Fibroblast of the aortic adventitia (primary cell): Measurements from ENCODE around the gene UBL7. TPM values are rescaled to one million over a fixed set of nuclear protein-coding genes. Genes with fewer than 3 reads are reported as not detected.

Experiments used
- DNase-seq: peaks from one replicate; pipeline ENCODE4 v3.0.0-alpha.2; 2010; ENCODE audit warnings: low read depth
- H3K4me3 ChIP-seq: 2 replicates; pipeline ENCODE4 v1.5.1; 2011; ENCODE audit warnings: low read depth, mild to moderate bottlenecking, control low read depth, low read length, moderate library complexity
- total RNA-seq: library from RNA; depleted of rRNA; stranded (reverse); fragments of >200 nt; gene quantifications from 2 replicates; pipeline ENCODE4 v1.2.3, GENCODE V29; 2012; ENCODE audit warnings: low replicate concordance
- TF ChIP-seq, protein P1 (sequence below): IDR thresholded peaks from 2 replicates; pipeline ENCODE4 v1.5.1; 2011; ENCODE audit warnings: mild to moderate bottlenecking, low read length, control low read depth, inconsistent platforms; ENCODE audit not compliant: insufficient read depth

The UBL7 gene
- total RNA-seq, 1 donor: 50.3 TPM

- no peak overlapping the region for H3K4me3 ChIP-seq
- TF ChIP-seq, protein P1, sequence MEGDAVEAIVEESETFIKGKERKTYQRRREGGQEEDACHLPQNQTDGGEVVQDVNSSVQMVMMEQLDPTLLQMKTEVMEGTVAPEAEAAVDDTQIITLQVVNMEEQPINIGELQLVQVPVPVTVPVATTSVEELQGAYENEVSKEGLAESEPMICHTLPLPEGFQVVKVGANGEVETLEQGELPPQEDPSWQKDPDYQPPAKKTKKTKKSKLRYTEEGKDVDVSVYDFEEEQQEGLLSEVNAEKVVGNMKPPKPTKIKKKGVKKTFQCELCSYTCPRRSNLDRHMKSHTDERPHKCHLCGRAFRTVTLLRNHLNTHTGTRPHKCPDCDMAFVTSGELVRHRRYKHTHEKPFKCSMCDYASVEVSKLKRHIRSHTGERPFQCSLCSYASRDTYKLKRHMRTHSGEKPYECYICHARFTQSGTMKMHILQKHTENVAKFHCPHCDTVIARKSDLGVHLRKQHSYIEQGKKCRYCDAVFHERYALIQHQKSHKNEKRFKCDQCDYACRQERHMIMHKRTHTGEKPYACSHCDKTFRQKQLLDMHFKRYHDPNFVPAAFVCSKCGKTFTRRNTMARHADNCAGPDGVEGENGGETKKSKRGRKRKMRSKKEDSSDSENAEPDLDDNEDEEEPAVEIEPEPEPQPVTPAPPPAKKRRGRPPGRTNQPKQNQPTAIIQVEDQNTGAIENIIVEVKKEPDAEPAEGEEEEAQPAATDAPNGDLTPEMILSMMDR: no peak
- no peak for DNase-seq
Observed at GRCh38 chr15:74428442-74428787, 32.5 kb downstream of the UBL7 start.

GRCh38 chr15:74427607-74428441, 33.1 kb downstream of the UBL7 start:
- no peak for DNase-seq
- TF ChIP-seq, protein P1: no peak
- no peak overlapping the region for H3K4me3 ChIP-seq

GRCh38 chr15:74426404-74427281, 34.3 kb downstream of the UBL7 start:
- TF ChIP-seq, protein P1: no peak
- no peak for DNase-seq

GRCh38 chr15:74425630-74426029, 35.3 kb downstream of the UBL7 start:
- no peak overlapping the region for H3K4me3 ChIP-seq
- TF ChIP-seq, protein P1: no peak
- no peak for DNase-seq

More at GRCh38 chr15:74426404-74427281, 34.3 kb downstream of the UBL7 start:
- H3K4me3 ChIP-seq: no peak overlapping the region

DNA sequence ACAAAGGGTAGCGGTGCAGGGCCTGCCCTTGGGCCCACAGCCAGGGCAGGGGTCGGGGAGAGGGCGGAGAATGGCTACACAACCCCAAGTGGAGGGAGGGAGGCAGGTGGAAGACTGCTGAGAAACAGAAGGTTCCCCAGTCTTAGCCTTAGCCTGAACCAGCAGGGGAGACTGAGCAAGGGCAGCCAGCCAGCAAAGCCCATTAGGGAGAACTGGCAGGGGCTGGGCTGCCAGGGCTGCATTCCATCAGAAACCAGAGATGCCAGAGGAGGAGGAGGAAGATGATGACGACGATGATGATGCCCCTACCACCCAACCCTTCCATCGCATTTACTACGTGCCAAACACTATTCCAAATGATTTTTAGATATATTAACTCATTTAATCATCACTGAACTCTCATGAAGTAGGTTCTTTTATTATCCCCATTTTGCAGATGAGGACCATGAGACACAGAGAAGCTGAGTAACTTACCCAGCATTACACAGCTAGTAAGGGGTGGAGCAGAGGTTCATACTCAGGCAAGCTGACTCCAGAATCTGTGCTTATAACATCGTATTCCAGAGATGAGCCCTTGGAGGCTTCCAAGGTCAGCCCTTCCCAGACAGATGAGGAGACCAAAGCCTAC, 35.9 kb downstream of the UBL7 start:
- no peak for DNase-seq
- no peak overlapping the region for H3K4me3 ChIP-seq
- TF ChIP-seq, protein P1: no peak

DNA sequence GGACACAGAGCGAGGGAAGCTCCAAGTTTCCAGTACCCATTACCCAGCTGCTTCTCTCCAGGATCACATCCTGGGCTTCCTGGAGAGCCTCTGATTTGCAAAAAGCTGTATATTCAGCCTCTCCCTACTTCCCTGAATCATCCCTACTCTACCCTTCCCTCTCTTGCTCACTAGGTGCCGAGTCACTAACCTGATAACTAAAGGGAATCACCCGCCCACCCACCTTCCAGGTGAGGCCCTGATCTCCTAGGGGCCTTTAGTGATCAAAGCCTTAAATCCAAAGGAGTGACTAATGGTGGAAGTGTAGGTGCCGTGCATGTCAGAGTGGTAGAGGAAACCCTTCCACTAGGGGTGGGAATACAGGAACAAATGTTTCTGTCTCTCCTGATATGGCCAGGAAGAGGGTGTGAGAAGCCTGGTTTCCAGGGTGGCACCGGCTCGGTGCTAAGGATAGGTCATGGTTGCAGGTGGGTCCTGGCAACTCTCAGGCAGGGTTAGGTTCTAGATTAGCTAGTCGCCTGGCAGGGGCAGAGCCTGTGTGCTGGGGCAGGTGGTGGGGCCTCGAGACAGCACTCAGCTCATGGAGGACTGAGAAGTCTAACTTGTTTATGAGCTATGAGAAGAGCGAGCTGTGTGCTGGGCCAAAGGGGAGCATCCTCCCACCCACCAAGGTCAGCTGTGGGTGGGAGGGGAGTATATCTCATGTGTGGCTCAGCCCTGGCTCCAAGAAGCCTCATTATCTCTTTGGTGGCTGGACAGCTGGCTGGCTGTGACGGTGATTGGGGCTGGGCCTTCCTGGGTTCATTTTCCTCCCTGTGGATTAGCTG, 37.3 kb downstream of the UBL7 start:
- DNase-seq: no peak
- H3K4me3 ChIP-seq: no peak overlapping the region
- TF ChIP-seq, protein P1: no peak
